Aorta (tissue), 5 donors: Measurements from ENCODE around the gene EMILIN2. TPM values are rescaled to one million over a fixed set of nuclear protein-coding genes. Genes with fewer than 3 reads are reported as not detected.
"Not testable (repeated sequence)": the region's sequence is repeated elsewhere in the genome, so short reads cannot be mapped to it uniquely, and the experiment has no call there.

Experiments
- ATAC-seq: fragments of 200-7000 bp; cut with Tn5 transposase; one replicate; pipeline ENCODE4 v1.9.1; 2022; ENCODE audit warnings: moderate library complexity; ENCODE audit not compliant: low FRiP score
- DNase-seq, 2 donors: peaks; one replicate each; pipeline ENCODE4 v3.0.0-alpha.2; 2020
- H3K27ac ChIP-seq, 2 donors: one replicate each; pipeline ENCODE4 v1.5.1; 2013; ENCODE audit warnings: low read length in 2 of 2, mild to moderate bottlenecking in 2 of 2, moderate library complexity in 2 of 2, control low read depth in 1 of 2, inconsistent platforms in 1 of 2, low read depth in 1 of 2
- H3K27me3 ChIP-seq, 2 donors: one replicate each; pipeline ENCODE4 v1.6.1; 2013; ENCODE audit warnings: control low read depth in 1 of 2, low read length in 1 of 2, mild to moderate bottlenecking in 1 of 2, moderate library complexity in 1 of 2; ENCODE audit not compliant: insufficient read depth in 2 of 2, control insufficient read depth in 1 of 2
- H3K36me3 ChIP-seq, 2 donors: one replicate each; pipeline ENCODE4 v1.6.1; 2013; ENCODE audit warnings: control low read depth in 1 of 2, low read length in 1 of 2, mild to moderate bottlenecking in 1 of 2; ENCODE audit not compliant: insufficient read depth in 2 of 2, control insufficient read depth in 1 of 2
- H3K4me1 ChIP-seq, 2 donors: one replicate each; pipeline ENCODE4 v1.6.1; 2013; ENCODE audit warnings: low read length in 2 of 2, control low read depth in 1 of 2, mild to moderate bottlenecking in 1 of 2, moderate library complexity in 1 of 2; ENCODE audit not compliant: insufficient read depth in 2 of 2, control insufficient read depth in 1 of 2
- H3K4me3 ChIP-seq, 2 donors: one replicate each; pipeline ENCODE4 v1.5.1; 2013; ENCODE audit warnings: low read length in 2 of 2, control low read depth in 1 of 2, mild to moderate bottlenecking in 1 of 2
- H3K9me3 ChIP-seq: one replicate; pipeline ENCODE4 v1.6.1; 2013; ENCODE audit warnings: mild to moderate bottlenecking, low read length; ENCODE audit not compliant: control insufficient read depth
- WGBS, 2 donors: extraction: QIAGEN DNeasy Blood & Tissue Kit; methylation state at CpG; one replicate each; pipeline ENCODE4 v1.1.7; 2013; 5-methylcytosine and 5-hydroxymethylcytosine counted together
- intact Hi-C, 2 donors: fragments of 100-400 bp; cut with DNase I; formaldehyde crosslinking; loops; one replicate each; pipeline versions ENCODE4 v1.14.2 to v1.15.0; 2022
- polyA plus RNA-seq, 2 donors: library from polyadenylated mRNA; stranded (reverse); fragments of 200-250 nt; gene quantifications; one replicate each; pipeline ENCODE4 v1.2.3, GENCODE V29; 2013
- total RNA-seq, 2 donors: library from RNA; stranded (reverse); fragmentation: NEBNext Ultra II Directional; extraction: Animal tissue kit (Norgen Biotek cat#: 25700); gene quantifications; one replicate each; pipeline ENCODE4 v1.2.1, GENCODE V29; 2021
- donor health status: healthy with polysubstance abuse.
- donor health status: Bipolar disorder and iron deficiency.
- donor health status: DM: no; HTN: no; CAD: no.
- donor health status: DM: no; HTN: no; CAD: no.
- donor health status: DM: yes; HTN: yes; CAD: no.

EMILIN2 gene
- total and polyA plus RNA-seq, 4 donors = 1.1 to 34.5 (median 13.8) TPM

- Histone ChIP-seq H3K36me3 (no peaks in the 10 kb centered on the region), H3K4me1 (no peaks in the 10 kb centered on the region), H3K4me3 (no peak overlapping the region), H3K27ac (no peak overlapping the region), H3K27me3 (no peaks in the 10 kb centered on the region), H3K9me3 (no peaks in the 10 kb centered on the region)
- no peak for ATAC-seq
- 92 to 100% methylated on average over 2 of the region's 2 CpGs for WGBS, 2 donors
- no peak for DNase-seq
- intact Hi-C loops = no loop called here
These were observed 4.0 kb downstream of the EMILIN2 start for GRCh38 chr18:2850816-2851215.

DNA sequence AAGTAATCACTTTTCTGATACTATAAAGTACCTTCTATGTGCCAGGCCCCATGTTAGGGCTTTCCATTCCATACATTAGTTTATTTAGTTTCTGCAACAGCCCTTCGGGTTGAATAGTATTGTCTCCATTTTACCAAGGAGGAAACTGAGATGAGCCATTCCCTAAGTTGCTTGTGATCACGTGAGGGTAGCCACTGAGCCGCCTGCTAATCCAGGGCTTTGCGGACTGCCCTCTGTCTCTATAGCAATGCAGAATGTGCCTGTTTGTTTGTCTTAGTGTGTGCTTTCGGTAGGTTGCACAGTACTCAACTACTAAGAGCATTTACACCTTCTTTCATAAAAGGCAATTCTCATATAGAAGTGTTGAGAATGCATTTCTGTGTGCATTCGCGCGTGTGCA is 5.0 kb downstream of the EMILIN2 start:
- Histone ChIP-seq H3K4me3 (no peak overlapping the region), H3K27ac (no peak overlapping the region), H3K27me3 (no peaks in the 10 kb centered on the region), H3K36me3 (no peaks in the 10 kb centered on the region), H3K9me3 (no peaks in the 10 kb centered on the region), H3K4me1 (no peaks in the 10 kb centered on the region)
- intact Hi-C loops = no loop called here
- 95 to 96% methylated on average over 8 of the region's 8 CpGs for WGBS, 2 donors
- ATAC-seq = no peak
- no peak for DNase-seq

DNA sequence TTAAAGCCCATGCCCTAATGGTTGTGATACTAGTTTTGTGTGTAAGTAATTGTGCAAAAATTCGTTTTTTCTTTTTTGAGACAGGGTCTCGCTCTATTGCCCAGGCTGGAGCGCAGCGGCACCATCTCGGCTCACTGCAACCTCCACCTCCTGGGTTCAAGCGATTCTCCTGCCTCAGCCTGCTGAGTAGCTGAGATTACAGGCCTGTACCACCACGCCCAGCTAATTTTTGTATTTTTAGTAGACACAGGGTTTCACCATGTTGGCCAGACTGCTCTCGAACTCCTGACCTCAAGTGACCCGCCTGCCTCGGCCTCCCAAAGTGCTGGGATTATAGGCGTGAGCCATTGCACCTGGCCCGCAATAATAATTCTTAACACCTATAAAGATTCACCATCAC is 5.7 kb downstream of the EMILIN2 start:
- 93% methylated on average over 9 to 12 of the region's 12 CpGs for WGBS, 2 donors
- DNase-seq, H3K4me3 ChIP-seq, ATAC-seq, H3K36me3 ChIP-seq, intact Hi-C loops, H3K4me1 ChIP-seq, H3K27ac ChIP-seq, H3K27me3 ChIP-seq, H3K9me3 ChIP-seq: not testable (repeated sequence)

DNA sequence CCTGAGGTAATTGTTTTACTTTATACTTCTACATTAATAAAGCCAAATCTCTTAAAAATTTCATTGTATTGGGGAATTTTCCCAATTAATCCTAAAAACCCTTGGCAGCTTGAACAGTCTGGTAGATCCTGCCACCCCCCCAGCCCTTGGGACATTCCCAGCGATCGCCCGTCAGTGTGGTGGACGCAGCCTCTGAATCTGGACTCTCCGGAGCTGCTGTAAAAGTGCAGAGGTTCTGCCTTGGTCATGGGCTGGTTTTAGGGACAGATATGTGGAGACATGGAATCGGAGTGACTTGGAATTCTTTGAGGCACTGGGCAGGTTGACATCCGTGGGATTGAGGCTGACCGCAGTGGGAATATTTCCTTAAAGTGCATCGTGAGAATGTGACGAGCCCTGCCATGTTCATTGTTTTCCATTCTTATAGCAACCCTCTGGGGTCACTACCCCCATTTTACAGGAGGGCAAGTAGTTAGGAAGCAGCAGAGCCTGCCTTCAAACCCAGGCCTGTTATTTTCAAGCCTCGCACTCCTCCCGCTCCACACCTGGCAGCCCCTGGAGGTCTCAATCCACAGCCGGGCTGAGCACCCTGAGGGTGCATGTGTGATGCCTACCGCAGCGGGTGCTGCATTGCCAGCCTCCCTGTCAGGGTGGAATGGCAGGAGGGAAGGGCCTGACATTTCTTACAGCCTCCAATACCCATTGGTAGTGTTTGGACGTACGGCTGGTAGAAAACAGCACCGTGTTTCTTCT is 6.5 kb downstream of the EMILIN2 start:
- intact Hi-C loops = no loop called here
- H3K4me1 ChIP-seq = no peaks in the 10 kb centered on the region
- WGBS, 2 donors = 92 to 96% methylated on average over 18 of the region's 18 CpGs
- no peaks in the 10 kb centered on the region for H3K36me3 ChIP-seq
- H3K9me3 ChIP-seq = no peaks in the 10 kb centered on the region
- H3K4me3 ChIP-seq = no peak overlapping the region
- H3K27me3 ChIP-seq = no peaks in the 10 kb centered on the region
- ATAC-seq = no peak
- no peak for DNase-seq
- H3K27ac ChIP-seq = no peak overlapping the region

DNA sequence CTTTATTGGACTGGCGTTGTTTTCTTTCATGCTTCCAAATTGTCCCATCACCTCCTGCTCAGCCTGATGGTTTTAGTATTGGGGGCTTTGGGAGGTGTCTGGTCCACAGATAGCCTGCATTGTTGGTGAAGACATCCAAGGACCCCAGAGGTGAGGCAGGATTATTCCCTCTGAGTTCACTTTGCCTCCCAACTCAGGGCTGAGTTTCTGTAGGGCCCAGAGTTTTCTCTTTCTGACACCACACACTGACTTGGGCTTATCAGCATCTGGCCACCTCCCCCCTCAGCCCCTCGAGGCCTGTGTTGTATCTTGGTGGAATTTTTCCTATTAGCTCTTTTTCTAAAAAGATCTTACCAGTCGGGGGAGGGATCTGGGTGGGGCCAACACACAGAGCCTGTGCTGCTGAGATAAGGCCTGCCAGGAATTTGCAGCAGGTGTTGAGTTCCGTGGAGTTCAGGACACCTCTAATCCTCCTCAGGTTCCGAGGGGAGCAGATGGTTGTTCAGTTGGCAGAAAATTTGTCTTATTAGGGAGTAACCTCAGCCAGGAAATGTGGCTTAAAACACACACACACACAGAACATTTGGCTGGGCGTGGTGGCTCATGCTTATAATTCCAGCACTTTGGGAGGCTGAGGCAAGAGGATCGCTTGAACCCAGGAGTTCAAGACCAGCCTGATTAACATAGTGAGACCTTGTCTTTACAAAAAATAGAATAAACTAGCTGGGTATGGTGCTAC is 7.3 kb downstream of the EMILIN2 start:
- H3K4me3 ChIP-seq = no peak overlapping the region

GRCh38 chr18:2854875-2855274 is 8.1 kb downstream of the EMILIN2 start:
- Histone ChIP-seq H3K4me3 (no peak overlapping the region), H3K4me1 (no peaks in the 10 kb centered on the region), H3K27me3 (no peaks in the 10 kb centered on the region), H3K9me3 (no peaks in the 10 kb centered on the region), H3K36me3 (no peaks in the 10 kb centered on the region), H3K27ac (no peak overlapping the region)
- ATAC-seq (peak; percentile 52), DNase-seq (peak in 1 of 2 donors; percentile 53)
- intact Hi-C loops = no loop called here
- WGBS, 2 donors = 17% methylated on average over 6 of the region's 6 CpGs

More for the DNA sequence above, 7.3 kb downstream of the EMILIN2 start:
- H3K27ac ChIP-seq = no peak overlapping the region
- ATAC-seq (no peak), DNase-seq (no peak)
- 56 to 67% methylated on average over 7 of the region's 7 CpGs for WGBS, 2 donors
- H3K4me1 ChIP-seq = no peaks in the 10 kb centered on the region
- H3K27me3 ChIP-seq = no peaks in the 10 kb centered on the region
- no peaks in the 10 kb centered on the region for H3K9me3 ChIP-seq
- intact Hi-C loops = no loop called here
- no peaks in the 10 kb centered on the region for H3K36me3 ChIP-seq

DNA sequence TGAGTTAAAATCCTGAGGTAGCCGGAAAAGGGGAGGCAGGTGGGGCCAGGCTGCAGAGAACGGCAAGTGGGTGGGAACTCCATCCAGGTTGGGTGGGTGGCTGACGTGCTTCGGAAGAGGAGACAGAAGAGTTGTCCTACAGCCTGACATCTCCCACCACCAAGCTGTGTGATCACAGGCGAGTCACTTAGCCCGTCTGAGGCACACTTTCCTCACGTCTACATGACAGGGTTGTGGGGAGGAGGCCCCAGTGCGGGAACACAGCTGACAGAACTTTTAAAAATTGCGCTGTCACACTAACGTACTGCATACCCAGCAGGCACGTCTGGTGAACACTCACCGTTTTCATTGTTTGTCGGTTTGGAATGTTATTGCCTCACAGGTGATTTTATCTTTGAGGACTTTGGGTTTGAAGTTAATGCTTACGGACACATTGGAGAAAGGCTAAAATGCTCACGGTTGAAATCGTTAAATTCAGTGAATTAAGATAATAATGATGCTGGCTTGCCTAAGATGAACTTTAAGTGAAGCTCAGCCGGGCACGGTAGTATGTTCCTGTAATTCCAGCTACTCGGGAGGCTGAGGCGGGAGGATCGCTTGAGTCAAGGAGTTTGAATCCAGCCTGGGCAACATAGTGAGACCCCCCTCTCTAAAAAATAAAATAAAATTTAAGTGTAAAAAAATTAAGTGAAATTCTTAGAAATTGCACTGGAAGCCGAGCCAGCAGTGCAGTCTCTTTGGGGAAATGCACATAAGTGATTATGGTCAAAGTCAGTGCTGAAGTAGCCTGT is 8.9 kb downstream of the EMILIN2 start:
- H3K4me3 ChIP-seq = no peak overlapping the region
- 96 to 99% methylated on average over 22 of the region's 22 CpGs for WGBS, 2 donors
- H3K4me1 ChIP-seq = no peaks in the 10 kb centered on the region
- no peaks in the 10 kb centered on the region for H3K9me3 ChIP-seq
- intact Hi-C loops = no loop called here
- DNase-seq (no peak), ATAC-seq (no peak)
- no peak overlapping the region for H3K27ac ChIP-seq
- no peaks in the 10 kb centered on the region for H3K36me3 ChIP-seq
- H3K27me3 ChIP-seq = no peaks in the 10 kb centered on the region

GRCh38 chr18:2856547-2857170 is 9.9 kb downstream of the EMILIN2 start:
- 78 to 82% methylated on average over 11 of the region's 11 CpGs for WGBS, 2 donors
- H3K4me1 ChIP-seq = no peaks in the 10 kb centered on the region
- H3K36me3 ChIP-seq = no peaks in the 10 kb centered on the region
- no peaks in the 10 kb centered on the region for H3K9me3 ChIP-seq
- DNase-seq (no peak), ATAC-seq (no peak)
- no peak overlapping the region for H3K27ac ChIP-seq
- no peaks in the 10 kb centered on the region for H3K27me3 ChIP-seq
- H3K4me3 ChIP-seq = no peak overlapping the region
- intact Hi-C loops = no loop called here
